ENCODE results near the gene DLEC1.

DNA sequence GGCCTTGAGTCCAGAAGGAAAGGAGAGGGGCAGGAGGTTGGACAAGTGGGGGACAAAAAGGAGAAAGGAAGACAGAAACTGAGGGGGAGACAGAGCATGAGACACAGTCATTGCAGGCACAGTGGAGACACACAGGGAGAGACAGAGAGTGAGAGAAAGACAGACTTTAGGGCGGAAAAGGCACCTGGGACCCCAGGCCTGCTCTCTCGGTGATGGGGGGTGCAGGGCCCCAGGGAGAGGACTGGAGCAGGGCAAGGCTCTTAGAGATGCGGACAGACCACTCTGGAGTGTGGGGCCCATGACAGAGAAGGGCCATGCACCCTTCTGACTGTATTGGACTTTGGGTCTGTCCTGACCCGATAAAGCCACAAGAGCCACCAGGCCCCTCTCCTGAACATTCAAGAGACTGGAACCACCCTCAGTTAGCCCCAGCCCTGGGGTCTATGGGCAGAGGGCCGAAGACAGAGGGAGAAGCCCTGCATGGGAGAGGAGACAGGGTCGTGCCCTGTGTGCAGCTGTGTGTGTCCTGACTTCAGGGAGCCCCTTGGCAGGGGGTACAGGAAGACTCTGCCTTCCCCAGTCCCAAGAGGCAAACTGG lies 22.1 kb upstream of the DLEC1 start:
- TF ChIP-seq POLR2AphosphoS5 (IDR thresholded peaks at IDR 0.05; ENCODE audit: low read depth, low read length) (no peak), POLR2A (IDR thresholded peaks at IDR 0.05; ENCODE audit: low read depth, low read length) (no peak)

All from GM12892 (cell line).